Neural cell (in vitro differentiated cells): Measurements from ENCODE around the gene ELMO1. TPM values are rescaled to one million over a fixed set of nuclear protein-coding genes. Genes with fewer than 3 reads are reported as not detected.

ENCODE experiments used
- H2AFZ ChIP-seq: fragments of 200-600, 300-800 bp; sonication (generic), shearing (Covaris generic); 2 replicates; pipeline ENCODE4 v1.6.0; 2014; ENCODE audit warnings: low read depth, mild to moderate bottlenecking, antibody characterized with exemption, low read length, moderate library complexity
- H3F3A ChIP-seq: fragments of 200-600 bp; shearing (Covaris generic); 2 replicates; pipeline ENCODE4 v1.6.1; 2016; ENCODE audit warnings: mild to moderate bottlenecking, moderate library complexity, mixed read lengths, antibody characterized with exemption, low read length; ENCODE audit not compliant: insufficient read depth, poor library complexity, severe bottlenecking
- H3K27ac ChIP-seq: fragments of 200-600, 300-800 bp; sonication (generic), shearing (Covaris generic); 2 replicates; pipeline ENCODE4 v1.5.1; 2014; ENCODE audit warnings: mild to moderate bottlenecking, low read length, moderate library complexity
- H3K27me3 ChIP-seq: fragments of 300-800, 200-600 bp; sonication (generic), shearing (Covaris generic); 2 replicates; pipeline ENCODE4 v1.6.0; 2014; ENCODE audit warnings: mild to moderate bottlenecking, low read depth, low read length, moderate library complexity; ENCODE audit not compliant: insufficient read depth
- H3K36me3 ChIP-seq: fragments of 300-800, 200-600 bp; sonication (generic), shearing (Covaris generic); 2 replicates; pipeline ENCODE4 v1.5.1; 2014; ENCODE audit warnings: mild to moderate bottlenecking, antibody characterized with exemption, low read length, moderate library complexity; ENCODE audit not compliant: insufficient read depth
- H3K4me2 ChIP-seq: fragments of 300-800, 200-600 bp; sonication (generic), shearing (Covaris generic); 2 replicates; pipeline ENCODE4 v1.6.0; 2014; ENCODE audit warnings: mild to moderate bottlenecking, low read length
- H3K4me3 ChIP-seq: fragments of 300-800, 200-600 bp; sonication (generic), shearing (Covaris generic); 2 replicates; pipeline ENCODE4 v1.5.1; 2014; ENCODE audit warnings: mild to moderate bottlenecking, low read length, moderate library complexity
- H3K79me2 ChIP-seq: fragments of 200-600 bp; shearing (Covaris generic); replicated peaks from 2 replicates; pipeline ENCODE4 v1.6.0; 2014; ENCODE audit warnings: mild to moderate bottlenecking, low read length, moderate library complexity; ENCODE audit not compliant: insufficient read depth
- H3K9ac ChIP-seq: fragments of 300-800, 200-600 bp; sonication (generic), shearing (Covaris generic); 2 replicates; pipeline ENCODE4 v1.6.1; 2016; ENCODE audit warnings: mild to moderate bottlenecking, low read length, mixed read lengths
- H3K9me2 ChIP-seq: fragments of 200-600 bp; shearing (Covaris generic); 2 replicates; pipeline ENCODE4 v1.6.1; 2016; ENCODE audit warnings: mild to moderate bottlenecking, low read length, mixed read lengths; ENCODE audit not compliant: insufficient read depth
- H3K9me3 ChIP-seq: fragments of 200-600, 300-800 bp; sonication (generic), shearing (Covaris generic); 2 replicates; pipeline ENCODE4 v1.6.1; 2016; ENCODE audit warnings: mild to moderate bottlenecking, mixed run types, low read length, moderate library complexity, mixed read lengths
- H4K20me1 ChIP-seq: fragments of 200-600 bp; shearing (Covaris generic); 2 replicates; pipeline ENCODE4 v1.6.1; 2016; ENCODE audit warnings: mild to moderate bottlenecking, mixed run types; ENCODE audit not compliant: insufficient read depth
- EP300 ChIP-seq: fragments of 450-650 bp; conservative IDR thresholded peaks from 2 replicates; pipeline ENCODE4 v1.6.1; 2014; ENCODE audit warnings: antibody characterized with exemption, mild to moderate bottlenecking, moderate library complexity; ENCODE audit not compliant: poor library complexity, severe bottlenecking
- EZH2 ChIP-seq: fragments of 200-600, 300-800 bp; shearing (Covaris generic), sonication (generic); IDR thresholded peaks from 2 replicates; pipeline ENCODE4 v1.6.1; 2014; ENCODE audit warnings: antibody characterized with exemption, low read length, borderline replicate concordance, mild to moderate bottlenecking; ENCODE audit not compliant: insufficient read depth, poor library complexity, severe bottlenecking
- MXI1 ChIP-seq: fragments of 450-650 bp; conservative IDR thresholded peaks from 2 replicates; pipeline ENCODE4 v1.6.1; 2014; ENCODE audit warnings: antibody characterized with exemption, mild to moderate bottlenecking; ENCODE audit not compliant: poor library complexity, severe bottlenecking
- POLR2AphosphoS5 ChIP-seq: IDR thresholded peaks from 2 replicates; pipeline ENCODE4 v1.6.1; 2012
- RAD21 ChIP-seq: fragments of 450-650 bp; conservative IDR thresholded peaks from 2 replicates; pipeline ENCODE4 v1.6.1; 2014; ENCODE audit warnings: antibody characterized with exemption, mild to moderate bottlenecking, moderate library complexity
- SMC3 ChIP-seq: fragments of 450-650 bp; conservative IDR thresholded peaks from 2 replicates; pipeline ENCODE4 v1.6.1; 2014; ENCODE audit warnings: antibody characterized with exemption, mild to moderate bottlenecking, moderate library complexity; ENCODE audit not compliant: poor library complexity
- TAF1 ChIP-seq: IDR thresholded peaks from 2 replicates; pipeline ENCODE4 v1.6.1; 2012; ENCODE audit warnings: low read depth
- polyA plus RNA-seq: library from polyadenylated mRNA; depleted of rRNA; stranded (reverse); fragments of >200 nt; gene quantifications from 2 replicates; pipeline ENCODE4 v1.2.3, GENCODE V29; 2014
- TF ChIP-seq, protein P1 (sequence below): IDR thresholded peaks from 2 replicates; pipeline ENCODE4 v1.6.1; 2012; ENCODE audit warnings: borderline replicate concordance
- TF ChIP-seq, protein P2 (sequence below): fragments of 450-650 bp; IDR thresholded peaks from 2 replicates; pipeline ENCODE4 v1.5.1; 2014; ENCODE audit warnings: antibody characterized with exemption, mild to moderate bottlenecking, moderate library complexity; ENCODE audit not compliant: poor library complexity, severe bottlenecking

The ELMO1 gene
- polyA plus RNA-seq, 1 donor from 2014 or later, result 12.2 TPM

GRCh38 chr7:37224746-37225145, 223.9 kb downstream of the ELMO1 start (continued):
- TF ChIP-seq, protein P1, sequence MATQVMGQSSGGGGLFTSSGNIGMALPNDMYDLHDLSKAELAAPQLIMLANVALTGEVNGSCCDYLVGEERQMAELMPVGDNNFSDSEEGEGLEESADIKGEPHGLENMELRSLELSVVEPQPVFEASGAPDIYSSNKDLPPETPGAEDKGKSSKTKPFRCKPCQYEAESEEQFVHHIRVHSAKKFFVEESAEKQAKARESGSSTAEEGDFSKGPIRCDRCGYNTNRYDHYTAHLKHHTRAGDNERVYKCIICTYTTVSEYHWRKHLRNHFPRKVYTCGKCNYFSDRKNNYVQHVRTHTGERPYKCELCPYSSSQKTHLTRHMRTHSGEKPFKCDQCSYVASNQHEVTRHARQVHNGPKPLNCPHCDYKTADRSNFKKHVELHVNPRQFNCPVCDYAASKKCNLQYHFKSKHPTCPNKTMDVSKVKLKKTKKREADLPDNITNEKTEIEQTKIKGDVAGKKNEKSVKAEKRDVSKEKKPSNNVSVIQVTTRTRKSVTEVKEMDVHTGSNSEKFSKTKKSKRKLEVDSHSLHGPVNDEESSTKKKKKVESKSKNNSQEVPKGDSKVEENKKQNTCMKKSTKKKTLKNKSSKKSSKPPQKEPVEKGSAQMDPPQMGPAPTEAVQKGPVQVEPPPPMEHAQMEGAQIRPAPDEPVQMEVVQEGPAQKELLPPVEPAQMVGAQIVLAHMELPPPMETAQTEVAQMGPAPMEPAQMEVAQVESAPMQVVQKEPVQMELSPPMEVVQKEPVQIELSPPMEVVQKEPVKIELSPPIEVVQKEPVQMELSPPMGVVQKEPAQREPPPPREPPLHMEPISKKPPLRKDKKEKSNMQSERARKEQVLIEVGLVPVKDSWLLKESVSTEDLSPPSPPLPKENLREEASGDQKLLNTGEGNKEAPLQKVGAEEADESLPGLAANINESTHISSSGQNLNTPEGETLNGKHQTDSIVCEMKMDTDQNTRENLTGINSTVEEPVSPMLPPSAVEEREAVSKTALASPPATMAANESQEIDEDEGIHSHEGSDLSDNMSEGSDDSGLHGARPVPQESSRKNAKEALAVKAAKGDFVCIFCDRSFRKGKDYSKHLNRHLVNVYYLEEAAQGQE, result no peak

DNA sequence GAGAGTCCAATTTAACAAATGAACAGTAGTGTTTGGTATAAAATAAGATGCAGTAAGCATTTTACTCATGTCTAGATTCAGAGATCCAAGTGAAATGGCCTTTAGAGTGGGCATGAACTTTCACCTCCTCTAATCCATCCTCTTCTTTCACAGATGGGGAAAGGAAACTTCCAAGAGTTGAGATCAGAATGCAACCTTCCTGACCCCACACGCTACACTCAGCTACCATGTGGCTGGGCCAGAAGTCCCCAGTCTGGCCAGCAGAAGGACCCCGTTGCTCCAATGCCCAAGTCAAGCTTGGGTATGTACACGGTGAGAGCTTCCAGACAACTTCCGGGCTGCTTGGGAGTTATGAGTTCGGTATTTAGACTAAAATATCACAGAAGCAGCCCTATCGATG, 228.0 kb downstream of the ELMO1 start:
- Histone ChIP-seq H3K27me3 (no peaks in the 10 kb centered on the region), H3K4me2 (no peak overlapping the region), H4K20me1 (no peaks in the 10 kb centered on the region), H3K36me3 (no peaks in the 10 kb centered on the region), H3K27ac (no peak overlapping the region), H3F3A (no peaks in the 10 kb centered on the region), H2AFZ (no peak overlapping the region), H3K9ac (no peak overlapping the region), H3K4me3 (no peak overlapping the region), H3K79me2 (no peaks in the 10 kb centered on the region), H3K9me2 (no peaks in the 10 kb centered on the region), H3K9me3 (no peaks in the 10 kb centered on the region)
- TF ChIP-seq, protein P1, result no peak
- TF ChIP-seq TAF1, result no peak

DNA sequence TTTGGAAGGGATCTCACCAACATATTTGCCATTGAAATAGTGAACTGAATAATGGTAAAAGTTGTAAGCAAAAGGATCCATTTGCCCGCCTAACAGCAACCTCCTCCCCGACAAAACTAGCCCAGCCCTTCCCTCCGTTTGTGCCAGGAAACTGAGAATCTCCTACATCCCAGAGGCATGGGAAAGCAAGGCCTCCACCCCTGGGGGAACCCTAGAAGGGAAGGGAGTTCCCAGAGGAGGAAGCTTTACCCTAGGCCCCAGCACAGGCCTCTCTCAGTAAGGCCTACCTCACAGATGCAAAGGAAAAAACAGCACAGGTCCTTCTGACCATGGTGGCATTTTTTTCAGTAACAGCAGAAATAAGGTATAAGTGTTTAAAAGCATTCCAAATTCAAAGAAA, 229.7 kb downstream of the ELMO1 start:
- Histone ChIP-seq H2AFZ (no peak overlapping the region), H3F3A (no peaks in the 10 kb centered on the region), H3K79me2 (no peaks in the 10 kb centered on the region), H3K9me3 (no peaks in the 10 kb centered on the region), H3K27me3 (no peaks in the 10 kb centered on the region), H3K4me2 (no peak overlapping the region), H3K9me2 (no peaks in the 10 kb centered on the region), H3K27ac (no peak overlapping the region), H3K4me3 (no peak overlapping the region), H3K36me3 (no peaks in the 10 kb centered on the region), H3K9ac (no peak overlapping the region), H4K20me1 (no peaks in the 10 kb centered on the region)
- TF ChIP-seq POLR2AphosphoS5, result no peak
- no peak for TF ChIP-seq SMC3
- TF ChIP-seq MXI1, result no peak
- TF ChIP-seq, protein P2, sequence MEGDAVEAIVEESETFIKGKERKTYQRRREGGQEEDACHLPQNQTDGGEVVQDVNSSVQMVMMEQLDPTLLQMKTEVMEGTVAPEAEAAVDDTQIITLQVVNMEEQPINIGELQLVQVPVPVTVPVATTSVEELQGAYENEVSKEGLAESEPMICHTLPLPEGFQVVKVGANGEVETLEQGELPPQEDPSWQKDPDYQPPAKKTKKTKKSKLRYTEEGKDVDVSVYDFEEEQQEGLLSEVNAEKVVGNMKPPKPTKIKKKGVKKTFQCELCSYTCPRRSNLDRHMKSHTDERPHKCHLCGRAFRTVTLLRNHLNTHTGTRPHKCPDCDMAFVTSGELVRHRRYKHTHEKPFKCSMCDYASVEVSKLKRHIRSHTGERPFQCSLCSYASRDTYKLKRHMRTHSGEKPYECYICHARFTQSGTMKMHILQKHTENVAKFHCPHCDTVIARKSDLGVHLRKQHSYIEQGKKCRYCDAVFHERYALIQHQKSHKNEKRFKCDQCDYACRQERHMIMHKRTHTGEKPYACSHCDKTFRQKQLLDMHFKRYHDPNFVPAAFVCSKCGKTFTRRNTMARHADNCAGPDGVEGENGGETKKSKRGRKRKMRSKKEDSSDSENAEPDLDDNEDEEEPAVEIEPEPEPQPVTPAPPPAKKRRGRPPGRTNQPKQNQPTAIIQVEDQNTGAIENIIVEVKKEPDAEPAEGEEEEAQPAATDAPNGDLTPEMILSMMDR, result no peak
- no peak for TF ChIP-seq RAD21
- TF ChIP-seq, protein P1, result no peak
- TF ChIP-seq TAF1, result no peak
- TF ChIP-seq EP300, result no peak
- no peak for TF ChIP-seq EZH2
